Measurements from ENCODE around the gene C3orf18.

Gene C3orf18

GRCh38 chr3:50567386-50568167 lies at the start of gene C3orf18:
C3orf18 (minus strand) TSS chr3:50567747; CDS start chr3:50565699, 2,048 bp downstream.
- DNase-seq: peak; percentile 96

- peak; percentile 92 for DNase-seq
These were observed 49.2 kb upstream of the C3orf18 start for GRCh38 chr3:50616770-50617095.

DNA sequence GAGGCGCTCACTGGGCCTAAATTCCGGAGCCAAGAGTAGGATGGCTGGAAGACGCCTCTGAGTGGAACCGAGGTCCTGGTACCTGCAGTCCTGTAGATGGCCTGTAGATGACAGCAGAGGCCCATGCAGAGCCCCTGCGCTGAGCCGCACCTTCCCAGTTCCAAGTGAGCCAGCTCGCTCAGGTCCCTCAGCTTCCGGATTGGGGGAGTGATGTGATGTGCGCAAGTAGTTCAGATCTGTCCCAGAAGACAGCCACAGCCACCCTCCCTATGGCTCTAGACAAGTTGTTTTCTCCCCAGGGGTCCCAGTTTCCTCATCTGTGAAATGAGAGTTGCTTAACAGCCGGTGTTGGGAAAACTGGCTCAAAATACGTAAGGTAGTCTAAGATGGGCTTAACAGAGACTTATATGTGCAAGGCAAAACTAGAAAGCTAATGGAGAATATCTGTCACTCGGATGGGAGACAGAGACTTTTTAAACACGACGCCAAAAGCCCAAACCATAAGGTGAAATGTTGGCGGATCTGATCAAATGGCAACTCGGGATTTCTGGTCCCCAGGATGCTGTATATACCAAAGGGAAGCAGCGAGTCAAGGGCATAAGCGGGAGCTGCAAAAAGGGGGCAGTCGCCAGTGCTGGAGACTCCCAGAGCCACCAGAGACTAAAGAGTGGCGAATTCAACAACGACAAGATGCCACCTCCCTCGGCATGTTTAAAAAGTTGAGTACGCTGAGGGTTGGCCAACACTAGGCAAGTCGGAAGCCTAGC lies 48.6 kb upstream of the C3orf18 start:
- peak; percentile 84 for DNase-seq

- no peak for DNase-seq
These were observed 47.6 kb upstream of the C3orf18 start for GRCh38 chr3:50615190-50615589.

DNA sequence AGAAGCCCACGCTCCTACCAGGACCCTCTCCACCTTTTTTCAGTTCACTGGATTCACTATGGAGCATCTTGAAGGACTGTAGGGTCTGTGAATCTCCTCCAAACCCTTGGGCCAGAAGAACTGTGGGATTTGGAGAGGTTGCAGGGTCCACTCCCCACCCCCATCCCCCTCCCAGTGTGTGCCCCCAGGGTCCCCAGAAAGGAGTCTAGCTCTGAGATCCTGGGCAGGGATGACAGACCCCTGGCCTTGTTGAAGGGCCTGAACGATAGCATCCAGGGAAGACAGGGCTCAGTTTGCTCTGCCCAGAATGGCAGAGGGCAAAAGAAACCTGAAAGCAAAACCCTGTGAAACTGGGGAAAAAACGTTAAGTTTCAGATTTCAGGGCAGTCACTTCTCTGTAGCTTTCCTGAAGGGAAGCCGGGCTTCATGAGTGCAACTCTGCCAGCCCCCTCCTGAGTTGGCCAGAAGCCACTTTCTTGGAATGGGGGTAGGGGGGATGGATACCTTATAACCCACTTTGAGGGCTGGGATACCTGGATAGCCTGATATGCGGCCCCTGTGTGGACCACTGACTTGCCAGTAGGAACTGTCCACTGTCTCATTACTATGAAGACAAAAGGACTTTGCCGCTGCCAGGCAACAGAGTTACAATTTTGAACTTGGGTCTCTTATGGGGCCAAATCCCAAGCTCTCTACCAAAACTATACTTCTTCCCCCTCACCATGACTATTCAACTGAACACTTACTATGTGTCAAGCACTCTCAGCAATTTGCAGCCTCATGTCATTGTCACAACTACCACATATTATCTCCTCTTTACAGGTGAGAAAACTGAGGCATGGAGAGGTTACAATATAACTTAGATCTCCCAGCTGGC lies 45.7 kb upstream of the C3orf18 start:
- DNase-seq: no peak

- DNase-seq: no peak
These were observed 44.8 kb upstream of the C3orf18 start for GRCh38 chr3:50612234-50612882.

DNA sequence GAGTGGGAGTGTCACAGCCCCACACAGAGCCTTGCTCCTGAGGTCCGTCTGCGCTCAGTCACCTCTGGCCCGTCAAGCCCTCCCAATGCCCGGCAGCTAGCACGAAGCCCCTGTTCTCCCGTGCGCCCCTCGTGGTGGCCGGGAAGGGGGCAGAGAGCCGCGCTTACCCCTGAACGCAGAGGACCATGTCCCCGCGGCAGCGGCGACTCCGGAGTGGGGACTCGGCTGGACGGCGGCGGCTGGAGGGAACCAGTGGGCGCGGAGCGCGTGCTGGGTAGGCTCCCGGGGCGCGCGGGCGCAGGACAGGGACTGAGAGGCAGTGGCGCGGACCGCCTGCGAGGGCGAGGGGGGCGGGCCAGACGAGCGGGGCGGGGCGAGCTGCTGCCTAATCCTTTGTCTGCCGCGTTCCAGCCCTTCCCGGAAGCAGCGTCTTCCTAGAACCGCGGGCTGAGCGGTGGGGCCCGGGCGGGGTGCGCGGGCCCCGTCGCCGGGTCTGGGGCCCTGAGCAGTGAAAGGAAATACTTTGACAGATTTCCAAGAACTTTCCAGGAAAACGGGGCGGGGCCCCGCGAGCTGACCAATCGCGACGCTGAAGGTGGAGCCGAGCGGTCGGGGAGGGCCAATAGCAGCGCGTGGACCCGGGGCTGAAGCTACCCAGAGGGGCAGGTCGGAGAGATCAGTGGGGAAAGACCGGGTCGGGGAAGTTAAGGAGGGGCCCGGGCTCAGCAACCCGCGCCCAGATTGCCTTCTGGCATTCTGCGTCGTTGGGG lies 44.1 kb upstream of the C3orf18 start, which contains the start of gene CISH:
TSS of gene CISH (minus strand) at position 311 of the 770 bp plus-strand sequence. CDS start at position 187, 124 bp downstream.
- peak; percentile 97 for DNase-seq

DNA sequence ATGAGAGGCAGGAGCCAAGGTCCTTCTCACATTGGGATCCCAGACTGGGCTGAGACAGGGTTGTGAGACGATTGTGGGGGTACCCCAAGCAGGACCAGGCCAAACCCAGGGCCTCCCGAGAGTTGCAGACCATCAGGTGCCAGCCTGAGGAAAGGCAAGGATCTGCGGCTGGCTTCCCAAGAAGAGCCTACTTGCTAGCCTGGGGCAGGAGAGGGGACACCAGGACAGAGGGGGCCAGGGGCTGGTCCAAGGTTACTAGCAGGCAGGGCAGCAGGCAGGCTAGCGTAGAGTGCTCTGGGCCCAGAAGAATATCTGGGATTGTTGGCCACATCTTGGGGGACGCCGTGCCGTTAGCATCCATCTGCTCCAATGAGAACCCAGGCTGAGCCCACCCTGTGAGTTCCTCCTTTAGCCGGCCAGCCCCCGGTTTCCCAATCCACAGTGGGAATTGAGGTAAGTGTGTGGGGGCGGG lies 43.5 kb upstream of the C3orf18 start:
- no peak for DNase-seq

- DNase-seq: peak; percentile 46
These were observed 42.8 kb upstream of the C3orf18 start for GRCh38 chr3:50610181-50610971.

DNA sequence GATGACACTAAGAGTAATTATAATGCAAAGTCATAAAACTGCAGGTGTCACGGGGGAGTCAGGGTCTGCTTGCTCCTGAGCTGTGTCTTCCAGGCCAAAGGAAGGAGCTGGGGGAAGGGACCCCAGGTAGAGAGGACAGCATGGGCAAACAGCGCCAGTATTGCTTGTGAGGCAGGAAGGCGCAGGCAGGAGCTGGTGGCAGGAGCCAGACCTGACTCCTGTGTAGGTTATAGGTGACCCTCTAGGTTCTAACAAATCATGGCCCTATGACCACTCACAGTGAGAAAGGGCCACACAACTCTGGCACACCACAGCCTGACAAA lies 42.2 kb upstream of the C3orf18 start:
- DNase-seq: no peak

GRCh38 chr3:50609071-50609762 lies 41.7 kb upstream of the C3orf18 start:
- DNase-seq: no peak

GRCh38 chr3:50608278-50608677 lies 40.7 kb upstream of the C3orf18 start:
- no peak for DNase-seq

- no peak for DNase-seq
These were observed 39.9 kb upstream of the C3orf18 start for GRCh38 chr3:50607271-50608091.

GRCh38 chr3:50606596-50606995 lies 39.0 kb upstream of the C3orf18 start:
- DNase-seq: no peak

DNA sequence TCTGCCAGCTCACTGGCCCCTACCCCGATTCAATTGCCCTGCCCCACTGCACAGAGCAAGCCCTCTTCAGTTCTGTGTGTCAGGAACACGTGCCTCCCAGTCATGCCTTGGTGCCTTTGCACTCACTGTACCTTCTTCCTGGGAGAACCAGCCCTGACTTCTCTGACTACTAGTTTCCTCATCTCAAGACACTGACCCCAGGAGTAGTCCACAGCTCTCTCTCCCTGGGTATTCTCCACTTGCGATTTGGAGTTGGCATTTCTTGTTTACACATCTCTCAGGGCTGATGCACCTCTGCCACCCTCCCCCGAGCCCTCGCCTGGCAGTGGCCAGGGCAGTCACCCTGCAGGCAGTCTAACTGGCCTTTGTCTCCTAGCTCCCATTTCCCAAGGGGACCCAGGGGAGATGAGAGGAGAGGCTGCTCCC lies 38.4 kb upstream of the C3orf18 start:
- no peak for DNase-seq

GRCh38 chr3:50604628-50605588 lies 37.4 kb upstream of the C3orf18 start:
- DNase-seq: no peak

DNA sequence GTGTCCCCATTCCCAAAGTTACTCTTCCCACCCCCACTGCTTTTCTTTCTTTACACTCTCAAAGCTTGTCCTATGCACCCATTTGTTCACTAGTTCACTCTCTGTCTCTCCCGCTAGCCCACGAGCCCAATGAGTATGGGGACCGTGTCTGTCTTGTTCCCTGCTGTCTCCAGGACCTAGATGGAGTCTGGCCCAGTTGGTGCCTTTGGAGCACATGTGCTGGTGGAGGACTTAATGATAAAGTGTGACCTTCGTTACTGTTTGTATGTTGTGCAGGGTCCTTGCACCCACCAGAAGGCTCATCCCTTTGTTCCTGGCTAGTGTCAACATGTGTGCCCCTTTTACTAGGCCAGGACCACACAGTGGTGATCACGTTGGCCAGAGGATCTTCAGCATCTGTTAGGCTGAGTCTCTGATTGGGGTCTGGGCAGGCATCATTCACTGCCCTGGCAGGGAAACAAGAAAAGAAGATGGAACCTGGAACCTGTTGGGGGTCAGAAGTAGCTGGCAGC lies 36.6 kb upstream of the C3orf18 start:
- no peak for DNase-seq

Data from activated naive CD4-positive, alpha-beta T cell treated with anti-CD3 and anti-CD28 coated beads, Interleukin-2, amount 50 U/mL, for 16 hours (primary cell).